Lower lobe of right lung (tissue), 2 donors: ENCODE results near the gene JMJD8. TPM values are rescaled to one million over a fixed set of nuclear protein-coding genes. Genes with fewer than 3 reads are reported as not detected.

ENCODE experiments used
- ATAC-seq, 2 donors: fragments of 200-7000 bp; cut with Tn5 transposase; one replicate each; pipeline ENCODE4 v1.9.1; 2020 to 2022; ENCODE audit warnings: mild to moderate bottlenecking in 2 of 2, moderate library complexity in 2 of 2
- DNase-seq: peaks from one replicate; pipeline ENCODE4 v3.0.0-alpha.2; 2020
- H3K27ac ChIP-seq: fragments of 200-600 bp; one replicate; pipeline ENCODE4 v1.8.0; 2022
- H3K27me3 ChIP-seq: fragments of 200-600 bp; one replicate; pipeline ENCODE4 v1.8.0; 2022; ENCODE audit warnings: low read depth
- H3K36me3 ChIP-seq: fragments of 200-600 bp; one replicate; pipeline ENCODE4 v1.8.0; 2022; ENCODE audit warnings: mild to moderate bottlenecking
- H3K4me1 ChIP-seq: fragments of 200-600 bp; one replicate; pipeline ENCODE4 v1.8.0; 2022
- H3K4me3 ChIP-seq: fragments of 200-600 bp; one replicate; pipeline ENCODE4 v1.8.0; 2022; ENCODE audit warnings: mild to moderate bottlenecking
- H3K9me3 ChIP-seq: fragments of 200-600 bp; one replicate; pipeline ENCODE4 v1.8.0; 2022
- intact Hi-C: fragments of 100-400 bp; cut with DNase I; formaldehyde crosslinking; loops from one replicate; pipeline ENCODE4 v1.11.0; 2022
- total RNA-seq: library from RNA; stranded (reverse); fragmentation: NEBNext Ultra II Directional; extraction: Animal tissue kit (Norgen Biotek cat#: 25700); gene quantifications from one replicate; pipeline ENCODE4 v1.2.1, GENCODE V29; 2021
- TF ChIP-seq, protein P1 (sequence below): fragments of 200-600 bp; IDR thresholded peaks from one replicate; pipeline ENCODE4 v1.8.0; 2022; ENCODE audit warnings: antibody characterized with exemption, mild to moderate bottlenecking
- donor health status: DM: no; HTN: yes; CAD: no; lungs with severe emphysema.

The JMJD8 gene
- total RNA-seq, 1 donor from 2014 or later = 43.2 TPM

DNA sequence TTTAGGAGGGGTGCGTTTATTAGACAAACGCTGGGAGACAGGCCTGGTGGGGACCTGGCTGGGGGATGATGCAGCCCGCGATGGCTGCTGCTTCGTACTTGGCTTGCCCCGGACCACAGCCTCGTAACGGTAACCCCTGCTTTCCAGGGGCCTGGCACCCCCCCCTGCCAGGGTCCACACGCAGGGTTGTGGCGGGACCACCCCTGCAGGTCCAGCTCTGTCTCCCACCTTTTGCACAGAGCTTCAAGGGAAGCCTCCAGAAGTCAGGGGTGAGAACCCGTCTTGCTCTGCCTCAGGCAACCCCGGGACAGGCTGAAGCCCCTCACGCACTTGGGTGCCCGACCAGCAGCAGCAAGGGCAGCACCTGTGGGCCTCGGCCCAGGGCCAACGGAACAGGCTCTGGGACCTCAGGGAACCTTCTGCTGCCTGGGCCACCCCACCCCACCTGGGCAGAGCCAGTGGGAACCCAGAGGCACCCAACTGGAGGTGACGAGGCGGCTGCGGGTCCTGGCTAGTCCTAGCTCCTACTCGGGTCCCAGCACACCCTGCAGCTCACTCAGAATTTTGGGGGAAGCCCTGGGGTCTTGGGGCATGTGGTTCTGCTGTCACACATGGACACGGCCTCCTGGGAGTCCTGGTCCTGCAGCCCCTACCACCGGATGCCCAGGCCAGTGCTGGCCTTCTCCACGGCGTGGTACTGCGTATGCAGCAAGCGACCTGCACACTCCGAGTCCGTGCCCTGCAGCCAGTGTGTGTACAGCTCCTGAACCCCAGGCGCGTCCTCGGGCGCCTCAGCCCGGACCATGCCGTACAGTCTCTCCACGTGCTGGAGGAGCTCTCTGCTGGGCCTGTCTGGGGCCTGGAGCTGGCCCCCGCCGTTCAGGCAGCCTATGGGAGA is 45.9 kb upstream of the JMJD8 start:
- TF ChIP-seq, protein P1, sequence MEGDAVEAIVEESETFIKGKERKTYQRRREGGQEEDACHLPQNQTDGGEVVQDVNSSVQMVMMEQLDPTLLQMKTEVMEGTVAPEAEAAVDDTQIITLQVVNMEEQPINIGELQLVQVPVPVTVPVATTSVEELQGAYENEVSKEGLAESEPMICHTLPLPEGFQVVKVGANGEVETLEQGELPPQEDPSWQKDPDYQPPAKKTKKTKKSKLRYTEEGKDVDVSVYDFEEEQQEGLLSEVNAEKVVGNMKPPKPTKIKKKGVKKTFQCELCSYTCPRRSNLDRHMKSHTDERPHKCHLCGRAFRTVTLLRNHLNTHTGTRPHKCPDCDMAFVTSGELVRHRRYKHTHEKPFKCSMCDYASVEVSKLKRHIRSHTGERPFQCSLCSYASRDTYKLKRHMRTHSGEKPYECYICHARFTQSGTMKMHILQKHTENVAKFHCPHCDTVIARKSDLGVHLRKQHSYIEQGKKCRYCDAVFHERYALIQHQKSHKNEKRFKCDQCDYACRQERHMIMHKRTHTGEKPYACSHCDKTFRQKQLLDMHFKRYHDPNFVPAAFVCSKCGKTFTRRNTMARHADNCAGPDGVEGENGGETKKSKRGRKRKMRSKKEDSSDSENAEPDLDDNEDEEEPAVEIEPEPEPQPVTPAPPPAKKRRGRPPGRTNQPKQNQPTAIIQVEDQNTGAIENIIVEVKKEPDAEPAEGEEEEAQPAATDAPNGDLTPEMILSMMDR = no peak
- intact Hi-C loops = no loop called here
- Histone ChIP-seq H3K36me3 (peaks cover 29% of the 10 kb centered on the region), H3K27me3 (peaks cover 31% of the 10 kb centered on the region), H3K9me3 (no peaks in the 10 kb centered on the region), H3K4me3 (no peak overlapping the region), H3K27ac (no peak overlapping the region), H3K4me1 (peaks cover 24% of the 10 kb centered on the region)
- ATAC-seq = no peak
- no peak for DNase-seq

DNA sequence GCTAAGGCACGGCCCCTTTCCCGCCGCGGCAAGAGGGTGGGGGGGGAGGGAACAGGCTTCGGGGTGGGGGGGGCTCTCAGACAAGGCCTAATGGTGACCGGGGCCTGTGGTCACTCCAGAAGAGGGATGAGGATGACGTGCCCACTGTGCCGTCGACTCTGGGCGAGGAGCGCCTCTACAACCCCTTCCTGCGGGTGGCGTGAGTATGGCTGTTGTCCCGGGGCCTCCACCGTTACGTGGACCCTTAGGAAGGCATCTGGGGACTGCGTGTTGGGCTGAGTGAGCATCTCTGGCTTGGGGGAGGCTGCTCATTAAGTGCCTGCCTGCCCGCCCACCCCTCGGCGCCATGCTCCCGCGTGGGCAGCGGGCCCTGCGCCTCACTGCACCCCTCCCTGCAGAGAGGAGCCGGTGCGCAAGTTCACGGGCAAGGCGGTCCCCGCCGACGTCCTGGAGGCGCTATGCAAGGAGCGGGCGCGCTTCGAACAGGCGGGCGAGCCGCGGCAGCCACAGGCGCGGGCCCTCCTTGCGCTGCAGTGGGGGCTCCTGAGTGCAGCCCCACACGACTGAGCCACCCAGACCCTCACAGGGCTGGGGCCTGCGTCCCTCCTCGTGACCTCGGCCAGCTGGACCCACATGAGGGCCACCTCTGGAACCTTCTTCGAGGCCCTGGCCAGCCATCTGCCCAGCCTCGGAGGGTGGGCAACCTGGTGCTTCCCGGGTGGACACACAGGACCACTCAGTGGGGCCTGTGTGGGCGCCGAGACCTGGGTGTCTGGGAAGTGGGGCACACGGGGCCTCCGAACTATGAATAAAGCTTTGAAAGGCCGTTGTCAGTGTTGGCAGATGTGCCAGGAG is 45.0 kb upstream of the JMJD8 start:
- no peaks in the 10 kb centered on the region for H3K9me3 ChIP-seq
- intact Hi-C loops = no loop called here
- no peak overlapping the region for H3K27ac ChIP-seq
- H3K4me1 ChIP-seq = peaks cover 24% of the 10 kb centered on the region
- H3K36me3 ChIP-seq = peaks cover 20% of the 10 kb centered on the region
- TF ChIP-seq, protein P1 = no peak
- no peak for DNase-seq
- peaks cover 31% of the 10 kb centered on the region for H3K27me3 ChIP-seq
- peak overlapping the region; percentile 58 for H3K4me3 ChIP-seq
- ATAC-seq = no peak

DNA sequence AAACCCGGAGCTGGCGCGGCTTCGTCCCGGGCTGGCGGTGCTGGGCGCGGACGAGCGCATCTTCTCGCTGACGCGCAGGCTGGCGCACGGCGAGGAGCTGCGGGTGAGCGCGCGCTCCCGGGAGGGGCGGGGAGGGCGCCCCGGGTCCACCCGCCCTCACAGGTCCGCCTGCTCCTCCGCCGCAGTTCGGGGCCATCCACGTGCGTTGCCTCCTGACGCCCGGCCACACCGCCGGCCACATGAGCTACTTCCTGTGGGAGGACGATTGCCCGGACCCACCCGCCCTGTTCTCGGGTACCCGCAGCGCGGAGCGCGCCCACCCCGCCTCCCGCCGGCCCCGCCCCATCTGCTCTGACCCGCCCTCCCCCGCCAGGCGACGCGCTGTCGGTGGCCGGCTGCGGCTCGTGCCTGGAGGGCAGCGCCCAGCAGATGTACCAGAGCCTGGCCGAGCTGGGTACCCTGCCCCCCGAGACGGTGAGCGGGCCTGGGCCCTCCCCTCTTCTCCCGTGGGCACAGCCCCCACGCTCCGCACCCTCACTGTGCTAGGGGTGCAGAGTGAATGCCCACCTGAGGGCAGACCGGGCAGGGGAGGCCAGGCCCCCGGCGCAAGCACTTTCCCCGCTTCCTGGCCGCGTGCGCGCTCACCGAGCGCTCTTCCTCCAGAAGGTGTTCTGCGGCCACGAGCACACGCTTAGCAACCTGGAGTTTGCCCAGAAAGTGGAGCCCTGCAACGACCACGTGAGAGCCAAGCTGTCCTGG is 44.2 kb upstream of the JMJD8 start:
- DNase-seq (peak; percentile 81), ATAC-seq (peak; percentile 61)
- Histone ChIP-seq H3K36me3 (peaks cover 12% of the 10 kb centered on the region), H3K9me3 (no peaks in the 10 kb centered on the region), H3K27ac (no peak overlapping the region), H3K27me3 (peaks cover 31% of the 10 kb centered on the region), H3K4me1 (peaks cover 24% of the 10 kb centered on the region), H3K4me3 (peak overlapping the region; percentile 58)
- intact Hi-C loops = no loop called here
- TF ChIP-seq, protein P1 = no peak

DNA sequence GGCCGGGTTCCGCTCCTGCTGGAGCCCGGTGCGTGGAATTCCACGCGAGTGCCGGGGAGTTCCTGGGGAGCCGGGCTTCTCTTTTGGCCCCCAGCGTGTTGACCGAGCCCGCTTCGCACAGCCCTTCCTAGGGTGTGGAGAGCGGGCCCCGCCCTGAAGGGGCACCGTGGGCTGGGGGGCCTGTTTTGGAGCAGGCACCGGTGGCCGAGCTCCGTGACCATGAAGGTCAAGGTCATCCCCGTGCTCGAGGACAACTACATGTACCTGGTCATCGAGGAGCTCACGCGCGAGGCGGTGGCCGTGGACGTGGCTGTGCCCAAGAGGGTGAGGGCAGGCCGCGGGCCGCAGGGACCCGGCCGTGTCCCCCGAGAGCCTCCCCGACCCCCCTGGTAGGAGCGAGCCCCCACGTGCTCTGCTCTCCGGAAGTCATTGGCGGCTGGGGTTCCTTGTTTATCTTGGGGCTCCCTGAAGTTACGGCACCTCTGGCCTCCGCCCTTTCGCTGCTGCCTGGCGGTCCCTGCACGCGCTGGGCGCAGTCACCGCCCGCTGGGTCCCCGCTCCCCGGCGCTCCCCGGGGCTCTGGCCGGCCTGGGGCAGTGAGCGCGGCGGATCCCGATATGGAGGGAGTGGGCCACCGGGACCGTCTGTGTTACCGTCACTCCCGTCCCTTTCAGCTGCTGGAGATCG is 43.3 kb upstream of the JMJD8 start:
- DNase-seq (no peak), ATAC-seq (peak; percentile 2 to 15)
- Histone ChIP-seq H3K27ac (peak overlapping the region; percentile 38), H3K4me3 (peak overlapping the region; percentile 58), H3K9me3 (no peaks in the 10 kb centered on the region), H3K27me3 (peaks cover 31% of the 10 kb centered on the region), H3K36me3 (peaks cover 9% of the 10 kb centered on the region), H3K4me1 (peaks cover 24% of the 10 kb centered on the region)
- TF ChIP-seq, protein P1 = no peak
- intact Hi-C loops = no loop called here
